Omental fat pad (tissue), 4 donors: ENCODE data around the gene CCDC136. TPM values are rescaled to one million over a fixed set of nuclear protein-coding genes. Genes with fewer than 3 reads are reported as not detected.

Experiments used
- ATAC-seq: fragments of 150-250 bp; one replicate; pipeline ENCODE4 v1.9.1; 2016; ENCODE audit warnings: mild to moderate bottlenecking, moderate library complexity; ENCODE audit not compliant: low FRiP score
- DNase-seq: peaks from one replicate; pipeline ENCODE4 v3.0.0-alpha.2; 2019; ENCODE audit warnings: low spot score
- CTCF ChIP-seq, 3 donors: fragments of 450-650 bp; IDR thresholded peaks; one replicate each; pipeline ENCODE4 v1.5.1; 2016 to 2017; ENCODE audit warnings: antibody characterized with exemption in 3 of 3, mild to moderate bottlenecking in 3 of 3, moderate library complexity in 2 of 3
- total RNA-seq, 4 donors: library from RNA; depleted of rRNA; stranded (reverse); fragments of >200 nt; gene quantifications; one replicate each; pipeline ENCODE4 v1.1.0, GENCODE V29; 2016

CCDC136 gene
- total RNA-seq, 4 donors from 2014 or later, result 1.7 to 27.9 (median 2.7) TPM

- DNase-seq (no peak), ATAC-seq (no peak)
- TF ChIP-seq CTCF (IDR thresholded peaks at IDR 0.05), result no peak
These were observed 20.9 kb downstream of the CCDC136 start for GRCh38 chr7:128812514-128813168.

- TF ChIP-seq CTCF (IDR thresholded peaks at IDR 0.05), result no peak
- ATAC-seq (no peak), DNase-seq (no peak)
These were observed 22.7 kb downstream of the CCDC136 start for GRCh38 chr7:128814499-128814898.

GRCh38 chr7:128815289-128815942 lies 23.6 kb downstream of the CCDC136 start:
- TF ChIP-seq CTCF (IDR thresholded peaks at IDR 0.05), result no peak
- no peak for ATAC-seq
- no peak for DNase-seq

- no peak for ATAC-seq
- no peak for TF ChIP-seq CTCF (IDR thresholded peaks at IDR 0.05)
These were observed 26.9 kb downstream of the CCDC136 start for GRCh38 chr7:128818694-128819093.

GRCh38 chr7:128821724-128822123 lies 30.0 kb downstream of the CCDC136 start:
- ATAC-seq, result no peak
- no peak for DNase-seq
- TF ChIP-seq CTCF (IDR thresholded peaks at IDR 0.05), result no peak

More at GRCh38 chr7:128818694-128819093, 26.9 kb downstream of the CCDC136 start:
- no peak for DNase-seq

GRCh38 chr7:128826512-128826911 lies 34.7 kb downstream of the CCDC136 start:
- TF ChIP-seq CTCF (IDR thresholded peaks at IDR 0.05), result no peak
- ATAC-seq, result no peak
- DNase-seq, result no peak

- DNase-seq (no peak), ATAC-seq (no peak)
- no peak for TF ChIP-seq CTCF (IDR thresholded peaks at IDR 0.05)
These were observed 35.1 kb downstream of the CCDC136 start for GRCh38 chr7:128826916-128827247.
